Calu3 (cell line): ENCODE data around the gene COX7A1. TPM values are rescaled to one million over a fixed set of nuclear protein-coding genes. Genes with fewer than 3 reads are reported as not detected.

Experiments used
- BruUV-seq: library from RNA; stranded (reverse); fragments of 400-500 nt; replicated peaks from 2 replicates; lab custom pipeline; 2021; lab: Mats Ljungman, UMichigan
- CTCF ChIA-PET: fragments of 300-600 bp; sonication (Branson Sonifier 250); formaldehyde crosslinking; loops from one replicate; lab custom pipeline; 2022; ENCODE audit warnings: antibody characterized with exemption; lab: Charles Lee
- DNase-seq: peaks from one replicate; pipeline ENCODE4 v3.0.0; 2022
- H3K27ac Mint-ChIP-seq: one replicate; pipeline ENCODE4 v1.8.0; 2022; ENCODE audit warnings: mixed read lengths; ENCODE audit not compliant: unreplicated experiment
- H3K27me3 Mint-ChIP-seq: one replicate; pipeline ENCODE4 v1.8.0; 2022; ENCODE audit warnings: mixed read lengths; ENCODE audit not compliant: unreplicated experiment
- H3K36me3 Mint-ChIP-seq: one replicate; pipeline ENCODE4 v1.8.0; 2022; ENCODE audit warnings: mild to moderate bottlenecking, moderate library complexity, mixed read lengths; ENCODE audit not compliant: insufficient read depth, unreplicated experiment
- H3K4me1 Mint-ChIP-seq: one replicate; pipeline ENCODE4 v1.8.0; 2022; ENCODE audit warnings: mild to moderate bottlenecking, low read depth, mixed read lengths; ENCODE audit not compliant: unreplicated experiment
- H3K4me3 Mint-ChIP-seq: one replicate; pipeline ENCODE4 v1.8.0; 2022; ENCODE audit warnings: mild to moderate bottlenecking, low read depth, moderate library complexity, mixed read lengths; ENCODE audit not compliant: unreplicated experiment
- H3K9me3 Mint-ChIP-seq: one replicate; pipeline ENCODE4 v1.8.0; 2022; ENCODE audit warnings: low read depth, mixed read lengths; ENCODE audit not compliant: unreplicated experiment
- CTCF ChIP-seq: fragments of 200-600 bp; IDR thresholded peaks from one replicate; pipeline ENCODE4 v1.8.0; 2022; ENCODE audit warnings: antibody characterized with exemption; ENCODE audit not compliant: unreplicated experiment
- intact Hi-C: fragments of 100-400 bp; cut with micrococcal nuclease; formaldehyde crosslinking; loops from one replicate; pipeline ENCODE4 v1.10.0; 2022; ENCODE audit not compliant: unreplicated experiment
- total RNA-seq: library from RNA; stranded (reverse); gene quantifications from 2 replicates; pipeline ENCODE4 v1.2.3, GENCODE V29; 2022

Gene COX7A1
- total RNA-seq, 1 experiment from 2014 or later: not detected

GRCh38 chr19:36144624-36145023, 7.6 kb downstream of the COX7A1 start:
- no peak for DNase-seq
- H3K4me3 Mint-ChIP-seq: no peak overlapping the region
- CTCF ChIA-PET: no interaction called here
- H3K27me3 Mint-ChIP-seq: no peaks in the 10 kb centered on the region
- BruUV-seq: no TSS peak
- no peak overlapping the region for H3K27ac Mint-ChIP-seq
- TF ChIP-seq CTCF: no peak
- H3K36me3 Mint-ChIP-seq: peaks cover 97% of the 10 kb centered on the region
- peaks cover 12% of the 10 kb centered on the region for H3K4me1 Mint-ChIP-seq
- H3K9me3 Mint-ChIP-seq: peaks cover 3% of the 10 kb centered on the region
- intact Hi-C loops: no loop called here

DNA sequence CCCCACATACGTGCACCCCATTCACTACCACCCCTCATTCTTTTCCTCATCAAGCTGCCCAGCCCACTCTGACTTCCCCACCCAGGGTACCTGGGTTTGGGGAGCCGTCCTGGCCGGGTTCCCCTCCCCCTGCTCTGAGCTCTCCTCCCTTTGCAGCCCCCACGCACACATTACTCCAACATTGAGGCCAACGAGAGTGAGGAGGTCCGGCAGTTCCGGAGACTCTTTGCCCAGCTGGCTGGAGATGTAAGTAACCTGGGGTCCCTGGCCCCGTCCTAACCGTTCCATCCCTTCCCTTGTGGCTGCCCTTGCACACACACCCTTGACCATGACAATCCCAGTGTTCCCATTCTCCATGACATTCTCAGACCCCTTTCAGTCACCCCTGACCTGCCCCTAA, 9.8 kb downstream of the COX7A1 start:
- CTCF ChIA-PET: no interaction called here
- Mint-ChIP-seq H3K4me3 (peak overlapping the region; percentile 95), H3K9me3 (peaks cover 3% of the 10 kb centered on the region), H3K27ac (peak overlapping the region; percentile 61), H3K36me3 (peaks cover 83% of the 10 kb centered on the region), H3K4me1 (peaks cover 12% of the 10 kb centered on the region), H3K27me3 (no peaks in the 10 kb centered on the region)
- no peak for TF ChIP-seq CTCF
- no TSS peak for BruUV-seq
- intact Hi-C loops: no loop called here
- no peak for DNase-seq

DNA sequence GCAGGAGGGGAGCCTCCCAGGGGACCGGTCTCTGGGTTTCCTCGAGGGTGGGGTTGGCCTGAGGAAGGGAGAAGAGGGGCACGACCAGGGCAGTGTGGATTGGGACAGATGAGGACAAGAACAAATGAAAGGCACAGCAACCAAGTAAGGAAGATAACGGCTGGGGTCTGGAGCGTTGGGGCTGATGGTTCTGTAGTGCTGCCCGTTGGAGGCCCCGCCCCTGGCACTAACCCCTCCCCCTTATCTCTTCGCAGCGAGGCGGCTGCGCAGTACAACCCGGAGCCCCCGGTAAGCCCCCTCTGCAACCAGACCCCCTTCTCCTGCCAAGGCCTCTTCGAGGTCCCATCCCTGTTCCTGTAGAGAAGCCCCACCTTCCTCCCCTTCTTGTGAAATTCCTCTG, 10.2 kb downstream of the COX7A1 start:
- TF ChIP-seq CTCF: no peak
- intact Hi-C loops: no loop called here
- DNase-seq: no peak
- no peaks in the 10 kb centered on the region for H3K27me3 Mint-ChIP-seq
- H3K27ac Mint-ChIP-seq: peak overlapping the region; percentile 61
- H3K9me3 Mint-ChIP-seq: peaks cover 3% of the 10 kb centered on the region
- H3K4me1 Mint-ChIP-seq: peaks cover 14% of the 10 kb centered on the region
- CTCF ChIA-PET: no interaction called here
- peak overlapping the region; percentile 95 for H3K4me3 Mint-ChIP-seq
- H3K36me3 Mint-ChIP-seq: peaks cover 82% of the 10 kb centered on the region
- no TSS peak for BruUV-seq

DNA sequence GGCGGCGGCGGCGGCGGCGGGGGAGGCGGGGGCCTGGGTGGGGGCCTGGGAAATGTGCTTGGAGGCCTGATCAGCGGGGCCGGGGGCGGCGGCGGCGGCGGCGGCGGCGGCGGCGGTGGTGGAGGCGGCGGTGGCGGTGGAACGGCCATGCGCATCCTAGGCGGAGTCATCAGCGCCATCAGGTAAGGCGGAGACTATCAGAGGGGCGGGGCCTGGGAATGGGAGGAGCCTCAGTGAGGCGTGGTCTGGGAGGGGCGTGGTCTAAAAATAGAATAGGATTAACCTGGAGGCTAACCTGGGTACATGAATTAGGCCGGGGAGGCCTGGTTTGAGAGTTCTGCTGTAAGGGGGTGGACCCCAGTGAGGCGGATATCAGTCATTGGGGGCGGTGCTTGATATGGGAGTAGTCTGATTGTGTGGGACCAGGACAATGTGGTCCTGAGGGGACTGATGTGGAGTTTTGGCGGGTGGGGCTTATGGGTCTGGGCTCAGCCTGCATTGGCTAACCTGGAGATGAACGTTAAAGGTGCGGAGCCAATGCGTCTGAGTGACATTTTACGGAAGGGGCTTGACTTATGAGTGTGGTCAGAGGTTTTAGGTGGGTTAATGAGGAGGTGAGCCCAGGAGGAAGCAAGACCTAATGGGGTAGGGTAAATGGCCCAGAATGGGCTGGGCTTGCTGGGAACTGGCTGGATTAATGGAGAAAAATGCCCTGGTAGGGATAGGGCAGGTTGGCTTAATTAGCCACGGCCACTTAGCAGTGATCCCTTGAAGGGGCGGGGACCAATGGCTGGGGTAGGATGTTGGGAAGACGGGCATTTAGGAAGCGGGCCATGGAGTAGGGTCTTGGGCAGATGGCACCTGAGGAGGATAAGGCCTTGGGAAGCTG, 11.0 kb downstream of the COX7A1 start:
- intact Hi-C loops: no loop called here
- H3K27ac Mint-ChIP-seq: peak overlapping the region; percentile 99
- H3K27me3 Mint-ChIP-seq: no peaks in the 10 kb centered on the region
- no TSS peak for BruUV-seq
- peaks cover 3% of the 10 kb centered on the region for H3K9me3 Mint-ChIP-seq
- no peak for TF ChIP-seq CTCF
- CTCF ChIA-PET: no interaction called here
- H3K4me3 Mint-ChIP-seq: peak overlapping the region; percentile 95
- H3K4me1 Mint-ChIP-seq: peaks cover 21% of the 10 kb centered on the region
- DNase-seq: peak; percentile 95
- peaks cover 82% of the 10 kb centered on the region for H3K36me3 Mint-ChIP-seq
